ENCODE data around the gene KCNT1. TPM values are rescaled to one million over a fixed set of nuclear protein-coding genes. Genes with fewer than 3 reads are reported as not detected.

The KCNT1 gene
- total RNA-seq, 3 donors from 2014 or later = not detected

DNA sequence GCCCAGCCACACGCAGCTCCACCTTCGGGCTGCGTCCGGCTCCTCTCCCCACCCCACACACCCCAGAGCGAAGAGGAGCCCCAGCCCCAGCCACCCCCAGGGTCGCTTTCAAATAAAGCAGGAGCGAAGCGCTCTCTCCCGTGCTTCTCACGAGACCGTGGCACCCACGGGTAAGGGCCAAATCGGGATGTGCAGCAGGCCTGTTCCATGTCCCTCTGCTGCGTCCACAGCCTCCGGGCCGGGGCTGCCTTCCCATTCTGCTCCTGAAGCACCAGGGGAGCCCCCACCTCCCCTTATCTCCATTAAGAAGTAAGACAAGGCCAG is 59.8 kb downstream of the KCNT1 start:
- no peak for DNase-seq (ENCODE audit: low spot score in 2 of 2)

DNA sequence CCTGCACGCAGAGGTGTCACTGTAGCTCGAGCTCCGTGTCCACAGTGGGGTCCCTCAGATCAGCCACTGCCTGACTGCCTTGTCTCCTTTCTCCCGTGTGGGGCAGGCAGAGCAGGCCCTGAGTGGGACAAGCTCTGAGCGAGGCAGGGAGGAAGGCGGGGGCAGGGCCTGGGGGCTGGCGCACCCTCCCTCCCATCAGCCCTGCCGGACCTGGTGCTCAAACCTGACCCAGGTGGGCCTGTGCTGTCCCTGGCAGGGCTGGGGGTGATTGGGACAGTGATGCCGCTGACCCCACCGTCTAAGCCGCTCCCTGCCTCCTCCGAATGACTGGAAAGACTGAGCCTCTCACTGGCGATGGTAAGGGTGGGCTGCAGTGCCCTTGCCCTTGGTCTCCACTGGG is 60.9 kb downstream of the KCNT1 start:
- Histone ChIP-seq H3K36me3 (no peaks in the 10 kb centered on the region), H3K4me1 (no peaks in the 10 kb centered on the region), H3K9me3 (peaks cover 21 to 30% of the 10 kb centered on the region in 2 donors), H3K4me3 (no peak overlapping the region), H3K27me3 (peaks cover 0 to 23% of the 10 kb centered on the region in 2 donors), H3K27ac (no peak overlapping the region)
- no peak for DNase-seq (ENCODE audit: low spot score in 2 of 2)
- intact Hi-C loops (cut with DNase I; ENCODE audit: low total_unique reads) = no loop called here
- TF ChIP-seq POLR2AphosphoS5 (IDR thresholded peaks at IDR 0.05) = no peak
- TF ChIP-seq, protein P1, sequence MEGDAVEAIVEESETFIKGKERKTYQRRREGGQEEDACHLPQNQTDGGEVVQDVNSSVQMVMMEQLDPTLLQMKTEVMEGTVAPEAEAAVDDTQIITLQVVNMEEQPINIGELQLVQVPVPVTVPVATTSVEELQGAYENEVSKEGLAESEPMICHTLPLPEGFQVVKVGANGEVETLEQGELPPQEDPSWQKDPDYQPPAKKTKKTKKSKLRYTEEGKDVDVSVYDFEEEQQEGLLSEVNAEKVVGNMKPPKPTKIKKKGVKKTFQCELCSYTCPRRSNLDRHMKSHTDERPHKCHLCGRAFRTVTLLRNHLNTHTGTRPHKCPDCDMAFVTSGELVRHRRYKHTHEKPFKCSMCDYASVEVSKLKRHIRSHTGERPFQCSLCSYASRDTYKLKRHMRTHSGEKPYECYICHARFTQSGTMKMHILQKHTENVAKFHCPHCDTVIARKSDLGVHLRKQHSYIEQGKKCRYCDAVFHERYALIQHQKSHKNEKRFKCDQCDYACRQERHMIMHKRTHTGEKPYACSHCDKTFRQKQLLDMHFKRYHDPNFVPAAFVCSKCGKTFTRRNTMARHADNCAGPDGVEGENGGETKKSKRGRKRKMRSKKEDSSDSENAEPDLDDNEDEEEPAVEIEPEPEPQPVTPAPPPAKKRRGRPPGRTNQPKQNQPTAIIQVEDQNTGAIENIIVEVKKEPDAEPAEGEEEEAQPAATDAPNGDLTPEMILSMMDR (IDR thresholded peaks at IDR 0.05) = no peak
- TF ChIP-seq POLR2A (IDR thresholded peaks at IDR 0.05) = no peak

More for the DNA sequence above, 59.8 kb downstream of the KCNT1 start:
- no peak overlapping the region for H3K4me3 ChIP-seq
- H3K9me3 ChIP-seq = peaks cover 19 to 20% of the 10 kb centered on the region in 2 donors
- H3K27me3 ChIP-seq = peaks cover 0 to 23% of the 10 kb centered on the region in 2 donors
- H3K27ac ChIP-seq = no peak overlapping the region
- no peak for TF ChIP-seq POLR2AphosphoS5 (IDR thresholded peaks at IDR 0.05)
- TF ChIP-seq, protein P1 (IDR thresholded peaks at IDR 0.05) = no peak
- no peak for TF ChIP-seq POLR2A (IDR thresholded peaks at IDR 0.05)
- no peaks in the 10 kb centered on the region for H3K4me1 ChIP-seq
- no peaks in the 10 kb centered on the region for H3K36me3 ChIP-seq
- intact Hi-C loops (cut with DNase I; ENCODE audit: low total_unique reads) = no loop called here

DNA sequence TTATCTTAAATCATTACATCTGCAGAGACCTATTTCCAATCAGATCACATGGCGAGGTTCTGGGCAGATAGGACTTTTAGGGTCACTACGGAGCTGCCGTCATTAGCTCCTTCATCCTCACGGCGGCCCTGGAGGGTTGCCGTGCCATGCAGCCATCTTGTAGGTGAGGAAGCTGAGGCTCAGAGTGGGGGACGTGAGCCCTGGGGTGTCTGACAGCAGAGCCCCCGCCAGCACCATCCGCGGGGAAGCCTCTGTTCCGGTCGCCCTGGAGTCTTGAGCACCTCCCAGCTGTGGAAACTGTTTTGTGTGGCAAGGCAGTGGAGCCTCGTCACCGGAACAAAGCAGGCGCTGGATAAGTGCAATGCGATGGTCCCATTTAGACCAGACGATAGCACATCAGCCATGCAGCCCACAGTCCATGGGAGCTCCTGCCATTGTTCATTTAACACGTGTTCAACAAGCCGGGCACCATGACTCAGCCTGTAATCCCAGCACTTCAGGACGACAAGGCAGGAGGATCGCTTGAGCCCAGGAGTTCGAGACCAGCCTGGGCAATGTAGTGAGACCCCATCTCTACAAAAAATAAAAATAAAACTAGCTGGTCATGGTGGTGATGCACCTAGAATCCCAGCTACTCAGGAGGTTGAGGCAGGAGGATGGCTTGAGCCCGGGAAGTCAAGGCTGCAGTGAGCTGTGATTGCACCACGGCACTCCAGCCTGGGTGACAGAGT is 61.9 kb downstream of the KCNT1 start:
- TF ChIP-seq POLR2A (IDR thresholded peaks at IDR 0.05) (no peak), POLR2AphosphoS5 (IDR thresholded peaks at IDR 0.05) (no peak)
- TF ChIP-seq, protein P1 (IDR thresholded peaks at IDR 0.05) = no peak
- intact Hi-C loops (cut with DNase I; ENCODE audit: low total_unique reads) = no loop called here
- no peak for DNase-seq (ENCODE audit: low spot score in 2 of 2)

DNA sequence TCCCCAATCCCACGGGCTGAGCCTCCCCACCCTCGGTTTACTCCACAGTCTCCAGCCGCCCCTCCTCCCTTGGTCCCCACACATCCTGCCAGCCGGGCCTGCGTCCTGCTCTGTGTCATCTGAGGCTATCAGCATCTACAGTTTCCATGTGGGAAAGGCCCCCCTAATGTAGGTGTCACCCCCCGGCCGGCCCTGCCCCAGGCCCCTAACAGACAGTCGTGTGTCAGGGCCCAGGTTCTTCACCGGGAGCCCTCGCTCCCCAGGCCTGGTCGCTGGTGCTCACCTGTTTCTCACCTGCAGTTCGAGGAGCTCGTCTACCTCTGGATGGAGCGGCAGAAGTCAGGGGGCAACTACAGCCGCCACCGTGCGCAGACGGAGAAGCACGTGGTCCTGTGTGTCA is 62.7 kb downstream of the KCNT1 start:
- TF ChIP-seq, protein P1 (IDR thresholded peaks at IDR 0.05) = no peak
- TF ChIP-seq POLR2AphosphoS5 (IDR thresholded peaks at IDR 0.05) (no peak), POLR2A (IDR thresholded peaks at IDR 0.05) (no peak)
- H3K27me3 ChIP-seq = peaks cover 0 to 25% of the 10 kb centered on the region in 2 donors
- no peak for DNase-seq (ENCODE audit: low spot score in 2 of 2)
- peaks cover 21 to 30% of the 10 kb centered on the region in 2 donors for H3K9me3 ChIP-seq
- no peaks in the 10 kb centered on the region for H3K36me3 ChIP-seq
- H3K4me3 ChIP-seq = no peak overlapping the region
- no peak overlapping the region for H3K27ac ChIP-seq
- no peaks in the 10 kb centered on the region for H3K4me1 ChIP-seq
- intact Hi-C loops (cut with DNase I; ENCODE audit: low total_unique reads) = no loop called here

More for the DNA sequence above, 61.9 kb downstream of the KCNT1 start:
- no peaks in the 10 kb centered on the region for H3K4me1 ChIP-seq
- H3K27ac ChIP-seq = no peak overlapping the region
- H3K9me3 ChIP-seq = peaks cover 21 to 30% of the 10 kb centered on the region in 2 donors
- no peak overlapping the region for H3K4me3 ChIP-seq
- H3K36me3 ChIP-seq = no peaks in the 10 kb centered on the region
- H3K27me3 ChIP-seq = peaks cover 0 to 27% of the 10 kb centered on the region in 2 donors

DNA sequence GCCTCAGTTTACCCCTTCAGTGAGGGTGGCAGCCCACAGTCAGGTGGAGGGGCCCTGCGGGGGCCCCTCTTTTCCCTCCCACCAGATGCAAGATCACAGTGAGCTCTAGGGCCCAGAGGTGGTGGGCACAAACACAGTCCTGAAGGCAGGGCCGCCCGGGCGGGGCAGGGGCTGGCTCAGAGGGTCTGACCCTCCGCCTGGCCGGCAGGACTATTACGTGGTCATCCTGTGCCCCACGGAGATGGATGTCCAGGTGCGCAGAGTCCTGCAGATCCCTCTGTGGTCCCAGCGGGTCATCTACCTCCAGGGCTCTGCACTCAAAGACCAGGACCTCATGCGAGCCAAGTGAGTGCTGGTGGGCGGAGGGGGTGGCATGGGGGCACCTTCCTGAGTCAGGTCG is 63.4 kb downstream of the KCNT1 start:
- Histone ChIP-seq H3K27me3 (peaks cover 0 to 25% of the 10 kb centered on the region in 2 donors), H3K36me3 (no peaks in the 10 kb centered on the region), H3K4me3 (no peak overlapping the region), H3K9me3 (peaks cover 21 to 30% of the 10 kb centered on the region in 2 donors), H3K4me1 (no peaks in the 10 kb centered on the region), H3K27ac (no peak overlapping the region)
- TF ChIP-seq POLR2AphosphoS5 (IDR thresholded peaks at IDR 0.05) = no peak
- TF ChIP-seq, protein P1 (IDR thresholded peaks at IDR 0.05) = no peak
- no peak for TF ChIP-seq POLR2A (IDR thresholded peaks at IDR 0.05)
- intact Hi-C loops (cut with DNase I; ENCODE audit: low total_unique reads) = no loop called here
- DNase-seq (ENCODE audit: low spot score in 2 of 2) = no peak

All from breast epithelium (tissue), 4 donors.